GM11168 (cell line): ENCODE results near the gene ATP2B3.

Experiments
- in situ Hi-C: fragments of 300-500 bp; cut with MboI; formaldehyde crosslinking; loops from one replicate; pipeline ENCODE4 v1.12.0; 2022; ENCODE audit warnings: low sequenced_read_pairs; ENCODE audit not compliant: unreplicated experiment

The ATP2B3 gene

DNA sequence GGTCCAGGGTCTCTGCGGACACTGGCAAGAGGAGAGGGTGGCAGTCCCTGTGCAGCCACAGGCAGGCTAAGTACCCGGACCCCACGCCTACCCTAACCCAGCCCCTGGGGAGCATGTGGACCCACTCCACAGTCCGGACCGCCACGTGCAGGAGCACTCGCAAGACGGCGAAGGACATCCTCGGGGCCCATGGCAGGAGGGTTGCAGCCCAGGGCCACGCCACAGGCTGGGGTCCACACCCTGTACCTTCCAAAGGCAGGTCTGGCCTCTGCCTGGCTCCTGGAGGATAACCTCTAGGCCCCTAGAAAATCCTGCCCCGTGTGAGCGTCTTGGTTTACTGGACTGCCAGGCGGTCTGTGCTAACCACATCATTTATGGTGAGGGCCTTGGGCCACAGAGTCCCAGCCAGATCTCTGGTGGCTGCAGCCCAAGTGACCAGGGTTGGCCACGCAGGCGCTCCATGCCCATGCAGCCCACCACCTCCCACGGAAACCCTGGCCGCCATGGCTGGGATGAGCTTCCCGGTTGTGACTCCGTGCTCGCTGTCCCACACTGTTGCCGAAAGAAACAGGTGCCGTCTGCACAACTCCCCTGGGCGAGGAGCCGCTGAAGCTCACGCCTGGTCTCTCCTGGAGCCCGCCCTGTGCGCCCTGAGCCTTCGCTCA is 71.5 kb downstream of the ATP2B3 start:
- in situ Hi-C loops: no loop called here

DNA sequence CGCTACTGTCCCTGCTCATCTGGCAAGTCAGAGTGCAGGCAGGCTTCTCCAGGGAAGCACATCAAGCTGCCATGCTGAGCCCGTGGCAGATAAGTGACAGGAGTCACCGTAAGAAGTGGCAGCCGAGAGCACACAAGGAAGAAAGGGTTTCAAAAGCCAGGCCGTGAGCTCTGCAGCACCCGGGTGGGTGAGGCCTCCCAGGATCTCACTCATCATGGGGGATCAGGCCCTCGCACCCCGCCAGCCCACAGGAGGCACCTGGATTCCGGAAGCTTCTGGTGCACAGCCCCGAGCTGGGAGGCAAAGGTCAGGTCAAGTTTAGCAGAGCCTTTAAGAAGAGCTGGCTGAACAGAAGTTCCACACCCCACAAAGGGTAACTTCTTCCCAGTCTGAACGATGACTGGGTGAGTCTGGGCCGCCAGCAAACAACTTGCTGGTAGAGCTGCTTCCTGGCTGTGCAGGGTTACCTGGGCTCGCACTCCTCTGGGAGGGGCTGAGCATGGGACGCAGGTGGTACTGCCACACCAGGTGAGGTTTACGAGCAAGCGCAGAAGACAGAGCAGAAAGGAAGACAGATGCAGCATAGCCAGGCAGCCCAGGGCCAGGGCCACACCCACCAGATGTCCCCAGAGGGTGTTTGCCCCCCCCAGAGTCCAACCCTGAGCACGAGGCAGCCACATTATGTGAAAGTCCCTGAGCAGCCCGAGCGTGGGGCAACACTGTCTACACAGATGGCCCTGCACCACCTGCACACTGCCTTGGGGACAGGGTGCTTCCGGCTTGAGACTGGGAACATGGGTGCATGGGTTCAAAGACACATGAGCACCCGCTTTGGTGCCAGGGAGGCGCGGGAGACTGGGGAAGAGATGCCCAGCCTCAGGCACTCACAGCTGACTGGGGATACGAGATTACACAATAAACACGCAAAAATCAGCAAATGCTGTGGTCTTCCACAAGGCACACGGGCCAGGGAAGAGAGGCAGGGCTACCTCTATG is 73.8 kb downstream of the ATP2B3 start:
- in situ Hi-C loops: no loop called here

DNA sequence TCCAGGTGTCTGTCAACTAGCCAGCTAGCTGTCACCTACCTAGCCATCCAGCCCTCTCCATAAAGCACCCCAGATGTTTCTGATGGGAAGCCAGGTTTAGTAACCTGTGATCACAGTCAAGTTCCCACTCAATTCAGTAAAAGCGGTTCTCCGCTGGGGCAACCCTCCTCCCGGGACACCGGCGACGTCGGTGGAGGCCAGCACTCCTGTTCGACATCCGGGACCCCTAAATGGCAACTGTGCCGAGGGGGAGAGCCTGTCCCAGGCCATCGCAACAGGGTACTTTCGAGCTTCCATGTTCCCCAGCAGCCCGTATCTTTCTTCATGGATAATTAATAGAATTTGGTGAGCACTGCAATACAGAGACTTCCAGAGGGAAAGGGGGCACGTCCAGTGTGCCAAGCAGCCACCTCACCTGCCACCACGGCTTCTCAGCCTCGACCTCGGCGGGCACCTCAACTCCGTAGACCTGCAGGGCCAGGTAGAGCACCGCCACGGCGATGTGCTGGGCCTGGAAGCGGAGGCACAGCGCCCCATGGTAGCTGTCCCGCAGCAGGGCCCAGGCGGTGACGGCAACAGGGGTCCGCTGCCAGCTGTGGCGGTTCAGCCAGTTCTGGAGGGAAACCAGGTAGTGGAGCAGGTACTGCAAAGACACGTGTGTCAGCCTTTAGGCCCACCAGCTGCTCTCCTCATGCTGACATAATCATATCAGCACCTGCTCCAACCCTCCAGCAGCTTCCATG is 74.8 kb downstream of the ATP2B3 start:
- in situ Hi-C loops: no loop called here

DNA sequence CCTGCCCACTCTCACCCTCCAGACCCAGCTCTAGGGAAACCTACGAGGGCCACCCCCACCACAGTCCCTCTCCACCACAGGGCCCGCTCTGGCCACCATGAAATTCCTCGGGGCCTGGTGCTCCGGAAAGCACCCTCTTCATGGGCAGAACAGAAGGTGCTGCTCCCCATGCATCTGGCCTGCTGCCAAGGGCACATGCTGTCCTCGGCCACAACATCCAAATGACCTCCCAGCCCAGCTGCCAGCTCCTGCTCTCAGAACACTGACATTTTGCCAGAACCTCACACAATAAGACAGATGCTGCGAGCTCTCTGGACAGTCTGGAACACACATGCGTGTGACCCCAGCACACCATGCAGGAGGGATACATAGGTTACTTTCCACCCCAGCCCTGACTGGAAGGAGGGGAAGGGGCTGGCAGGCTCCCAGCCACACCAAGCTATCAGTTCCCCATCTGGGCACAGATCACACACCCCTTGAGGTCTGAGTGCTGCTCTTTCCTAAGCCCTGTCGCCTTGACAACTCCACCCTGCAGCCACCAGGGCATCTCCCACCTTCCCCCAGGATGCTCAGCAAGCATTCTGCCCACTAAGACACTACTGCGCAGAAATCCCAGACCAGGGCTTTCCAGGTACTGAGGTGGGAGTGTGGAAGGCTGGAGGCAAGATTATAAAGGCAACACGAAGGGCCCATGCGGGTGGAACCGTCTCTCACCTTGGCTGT is 75.7 kb downstream of the ATP2B3 start:
- in situ Hi-C loops: no loop called here

DNA sequence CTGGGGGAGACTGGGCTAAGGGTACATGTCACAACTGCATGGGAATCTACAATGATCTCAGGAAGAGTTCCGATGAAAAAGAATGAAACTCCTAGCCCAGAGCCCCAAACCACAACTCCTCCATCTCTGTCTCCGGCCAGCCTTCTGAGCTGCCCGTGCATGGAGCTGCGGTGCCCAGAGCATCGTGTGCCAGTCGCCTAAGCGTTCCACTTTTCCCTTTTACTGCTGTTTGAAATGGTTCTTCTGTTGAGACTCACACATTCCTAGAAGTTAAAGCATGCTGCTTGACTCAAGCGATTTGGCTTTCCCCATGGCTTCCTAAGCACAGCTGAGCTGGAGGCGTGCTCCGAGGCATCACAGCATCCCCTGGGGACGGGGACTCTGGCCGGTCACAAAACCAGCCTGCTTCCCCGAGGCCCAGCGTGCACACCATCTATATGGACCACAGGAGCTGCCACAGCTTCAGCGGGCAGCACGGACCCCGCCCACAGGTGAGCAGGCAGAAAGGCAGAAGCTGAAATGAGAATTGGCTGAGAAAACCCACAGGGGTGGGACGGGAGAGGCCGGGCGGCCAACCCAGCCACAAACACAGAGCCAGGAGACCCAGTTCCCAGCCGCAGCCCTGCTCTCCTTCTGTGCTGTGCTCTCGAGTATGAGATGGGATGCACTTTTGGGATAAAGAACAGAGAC is 76.5 kb downstream of the ATP2B3 start:
- in situ Hi-C loops: no loop called here

DNA sequence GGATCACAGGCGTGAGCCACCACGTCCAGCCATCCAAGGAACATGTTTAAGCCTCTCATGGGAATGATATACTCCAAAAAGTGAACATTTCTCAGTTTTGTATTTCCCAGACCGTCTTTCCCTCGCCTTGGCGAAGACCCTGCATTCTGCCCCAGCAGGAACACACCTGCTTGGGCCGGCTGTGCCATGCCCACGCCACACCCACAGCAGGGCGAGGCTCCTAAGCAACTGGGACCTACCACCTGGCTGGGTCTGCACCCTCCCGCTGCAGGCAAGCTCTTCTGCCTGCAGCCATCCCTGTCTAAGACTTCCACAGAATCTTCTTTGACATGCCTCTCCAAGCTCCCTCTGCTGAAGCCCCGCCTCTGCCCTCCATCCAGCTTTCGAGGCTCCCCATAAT is 77.9 kb downstream of the ATP2B3 start:
- in situ Hi-C loops: no loop called here

DNA sequence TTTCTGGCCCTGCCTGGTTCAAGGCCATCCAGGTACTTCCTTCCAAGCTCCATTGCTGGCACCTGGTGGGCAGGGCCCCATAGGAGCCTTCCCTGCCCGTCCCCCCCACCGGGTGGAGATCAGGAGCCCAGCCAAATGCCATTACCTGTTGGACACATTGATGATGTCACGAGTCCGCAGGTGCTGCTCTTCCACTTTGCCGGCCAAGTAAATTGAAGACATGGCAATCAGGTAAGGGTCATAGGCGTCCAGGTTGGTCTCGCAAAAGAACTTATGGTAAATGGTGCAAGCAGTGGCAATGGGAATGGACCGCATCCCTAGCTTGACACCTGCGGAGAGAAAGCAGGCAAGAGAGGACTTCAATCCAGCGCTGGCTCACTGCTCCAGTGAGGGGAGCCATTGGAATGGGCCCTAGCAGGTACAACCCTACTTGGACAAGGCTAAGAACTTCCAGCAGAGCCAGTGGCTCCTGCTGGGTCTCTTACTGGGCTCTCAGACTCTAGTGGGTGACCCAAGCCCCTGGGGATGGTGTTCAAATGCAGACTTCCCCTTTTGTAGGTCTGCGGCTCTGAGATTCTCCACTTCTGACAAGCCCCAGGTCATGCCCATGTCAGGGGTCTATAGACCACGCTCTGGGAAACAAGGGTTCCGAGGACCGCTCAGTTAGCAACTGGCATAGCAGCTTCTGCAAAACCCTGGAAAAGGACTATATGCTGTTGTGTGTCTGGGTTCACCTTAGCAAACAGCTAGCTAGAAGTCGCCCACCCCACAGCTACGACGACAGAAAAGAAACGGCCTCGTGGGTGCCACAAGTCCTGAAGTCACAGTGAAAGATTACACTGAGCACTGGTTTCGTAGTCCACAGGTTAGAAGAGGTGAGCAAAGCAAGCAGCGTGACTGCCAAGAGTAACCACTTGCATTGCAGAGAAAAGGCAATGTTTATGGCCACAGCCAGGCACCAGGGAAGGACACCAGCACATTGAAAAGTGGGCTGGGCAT is 78.7 kb downstream of the ATP2B3 start:
- in situ Hi-C loops: no loop called here

DNA sequence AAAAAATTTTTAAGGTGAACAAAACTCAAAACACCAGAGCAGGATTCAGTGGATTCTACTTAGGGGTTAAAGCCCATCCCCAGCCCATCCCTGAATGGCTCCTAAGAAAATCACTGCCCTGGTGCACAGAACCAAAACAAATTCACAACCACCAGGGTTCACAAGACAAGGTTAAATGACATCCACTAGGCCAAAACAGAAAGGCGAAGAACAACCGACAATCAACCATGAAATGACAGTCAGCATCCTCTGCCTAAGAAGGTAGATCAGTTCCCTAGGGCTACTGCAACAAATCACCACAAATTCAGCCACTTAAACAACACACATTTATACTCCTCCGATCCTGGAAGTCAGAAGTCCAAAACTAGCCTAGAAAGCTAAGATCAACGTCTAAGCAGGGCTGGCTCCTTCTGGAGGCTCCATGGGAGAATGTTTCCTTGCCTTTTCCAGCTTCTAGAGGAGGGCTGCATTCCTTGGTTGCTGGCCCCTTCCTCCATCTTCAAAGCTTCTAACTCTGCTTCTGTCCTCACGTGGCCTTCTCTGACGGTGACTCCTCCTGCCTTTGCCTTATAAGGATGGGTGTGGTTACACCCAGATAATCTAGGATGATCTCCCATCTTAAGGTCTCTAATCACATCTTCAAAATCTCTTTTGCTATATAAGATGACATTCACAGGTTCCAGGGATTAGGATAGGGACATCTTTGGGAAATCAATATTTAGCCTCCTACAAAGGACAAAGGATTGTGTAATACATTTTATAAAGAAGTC is 79.7 kb downstream of the ATP2B3 start:
- in situ Hi-C loops: no loop called here

DNA sequence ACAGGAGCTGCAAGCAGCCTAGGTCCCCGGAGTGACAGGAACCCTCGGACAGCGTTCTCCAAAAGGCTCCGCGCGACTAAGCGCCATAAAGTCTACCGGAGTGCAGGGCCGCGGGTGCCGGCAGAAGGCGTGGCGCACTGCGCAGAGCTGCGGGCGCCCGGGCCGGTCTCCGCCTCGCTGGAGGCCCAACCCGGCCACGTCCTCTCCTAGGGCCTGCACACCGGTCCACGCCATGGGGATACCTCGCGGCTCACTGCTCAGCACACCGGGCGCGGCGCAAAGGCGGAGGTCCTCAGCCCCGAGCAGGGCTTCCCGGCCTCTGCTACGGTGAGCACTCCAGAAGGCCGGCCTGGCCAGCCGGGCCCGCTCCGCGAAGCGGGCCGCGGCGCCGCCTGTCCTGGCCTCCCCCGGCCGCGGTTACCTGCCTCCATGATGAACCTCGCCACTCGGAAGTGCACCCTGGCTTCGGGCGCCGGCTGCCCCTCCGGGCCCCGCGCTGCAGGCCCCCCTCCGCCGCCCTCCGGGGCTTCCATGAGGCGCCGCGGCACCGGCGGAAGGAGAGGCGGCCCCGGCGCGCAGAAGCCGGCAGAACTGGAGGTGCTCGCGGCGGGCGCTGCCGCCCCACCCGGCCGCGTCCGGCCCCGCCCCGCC is 81.2 kb downstream of the ATP2B3 start, which contains the start of gene CCNQ:
Gene CCNQ (minus strand): TSS at position 599 of the 651 bp plus-strand sequence. CDS start 66 bp downstream, at position 533.
- in situ Hi-C loops: no loop called here

DNA sequence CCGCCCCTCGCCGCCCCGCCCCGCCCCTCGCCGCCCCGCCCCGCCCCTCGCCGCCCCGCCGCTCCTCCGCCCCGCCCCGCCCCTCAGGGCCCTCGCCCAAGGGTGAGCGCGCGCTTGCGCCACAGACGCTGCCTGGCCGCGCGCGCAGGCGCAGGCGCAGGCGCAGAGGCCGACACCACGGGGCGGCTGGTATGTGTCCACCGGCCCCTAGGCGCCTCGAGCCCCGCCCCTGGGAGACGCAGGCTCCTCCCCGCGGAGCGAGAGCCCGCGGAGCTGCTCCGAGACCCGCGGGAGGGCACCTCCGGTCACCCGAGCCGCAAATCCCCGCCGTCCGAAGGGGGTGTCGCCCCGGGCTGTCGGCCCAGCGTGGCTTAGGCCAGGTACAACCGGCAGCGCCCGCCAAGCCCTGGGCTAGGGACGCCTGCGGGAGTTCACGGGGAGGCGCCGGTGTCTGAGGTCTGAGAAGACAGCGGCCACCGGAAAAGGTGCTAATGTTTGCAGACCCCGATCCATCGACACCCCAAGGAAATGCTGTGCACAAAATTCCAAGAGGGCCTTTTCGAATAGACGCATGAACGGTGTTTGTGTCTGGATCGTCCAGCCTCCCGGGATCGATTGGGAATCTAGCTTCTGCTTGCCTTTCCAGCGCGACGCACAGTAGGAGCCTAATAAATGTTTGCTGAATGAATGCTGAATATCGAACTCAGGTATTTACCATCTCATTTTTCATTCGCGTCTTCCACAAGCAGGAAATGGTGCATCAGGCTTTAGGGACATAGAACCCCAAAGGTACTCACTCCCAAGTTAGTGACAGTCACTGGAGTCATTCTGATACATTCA is 82.0 kb downstream of the ATP2B3 start:
- in situ Hi-C loops: loop anchor here (10.0 kb wide), 1 partner anchor 65 kb away; no protein-coding TSS in a partner anchor

DNA sequence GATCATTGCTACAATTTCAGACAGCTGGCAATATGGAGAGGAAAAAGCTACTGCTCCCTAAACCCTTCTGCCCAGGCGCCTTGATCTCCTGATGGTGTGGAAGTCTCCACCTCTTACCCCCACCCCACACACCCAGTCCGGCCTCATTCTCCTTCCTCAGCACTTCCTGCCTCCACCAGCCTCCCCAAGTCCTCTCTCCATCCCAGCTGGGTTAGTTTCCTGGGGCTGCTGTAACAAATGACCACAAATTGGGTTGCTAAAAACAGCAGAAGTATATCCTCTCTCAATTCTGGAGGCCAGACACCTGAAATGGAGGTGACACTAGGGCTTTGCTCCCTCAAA is 82.6 kb downstream of the ATP2B3 start:
- in situ Hi-C loops: loop anchor here (10.0 kb wide), 1 partner anchor 65 kb away; no protein-coding TSS in a partner anchor

DNA sequence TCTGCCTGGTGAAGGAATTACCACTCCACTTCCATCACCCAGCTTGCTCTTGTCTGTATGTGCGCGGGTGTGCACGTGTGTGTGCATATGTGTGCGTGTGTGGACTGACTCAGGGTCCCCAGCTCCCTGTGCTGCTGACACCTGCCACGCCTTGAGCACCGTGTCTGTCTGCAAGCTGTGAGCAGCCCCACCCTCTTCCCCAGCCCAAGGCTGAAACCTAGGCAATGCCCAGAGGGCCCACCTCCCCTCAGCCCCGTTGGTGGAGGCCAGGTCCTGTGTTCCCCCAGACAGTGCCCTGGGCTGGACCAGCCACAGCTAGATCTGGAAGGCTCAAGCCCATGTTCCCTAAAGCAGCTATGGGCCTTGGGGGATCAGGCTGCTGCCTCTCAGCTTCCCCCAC is 83.5 kb downstream of the ATP2B3 start:
- in situ Hi-C loops: loop anchor here (10.0 kb wide), 1 partner anchor 64 kb away; no protein-coding TSS in a partner anchor

DNA sequence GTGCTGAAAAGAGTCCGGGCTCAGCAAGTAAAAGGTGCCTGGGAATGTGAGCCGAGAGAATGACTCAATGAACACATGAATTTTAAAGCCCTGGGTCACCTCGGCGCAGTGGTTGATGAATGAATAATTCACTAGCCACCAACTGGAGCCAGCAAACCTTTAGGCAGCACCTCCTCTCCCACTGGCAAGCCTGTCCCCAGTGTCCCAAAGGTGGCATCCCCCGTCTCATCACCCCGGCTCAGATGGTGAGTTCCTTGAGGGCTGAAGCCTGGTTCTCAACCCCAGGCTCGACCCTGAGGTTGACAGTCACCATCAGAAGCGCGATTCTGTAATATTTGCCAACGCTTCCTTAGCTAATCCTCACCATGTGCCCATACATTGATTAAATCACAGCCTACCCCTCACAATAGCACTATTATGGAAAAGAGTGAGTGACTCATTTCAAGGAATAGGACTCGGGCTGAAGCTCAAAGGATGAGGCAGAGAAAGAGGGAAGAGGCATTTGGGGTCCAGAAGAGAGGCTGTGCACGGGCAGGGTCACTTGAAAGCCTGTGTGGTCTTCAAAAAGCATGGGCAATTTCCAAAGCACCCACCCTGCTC is 84.2 kb downstream of the ATP2B3 start:
- in situ Hi-C loops: loop anchor here (10.0 kb wide), 1 partner anchor 63 kb away; no protein-coding TSS in a partner anchor

DNA sequence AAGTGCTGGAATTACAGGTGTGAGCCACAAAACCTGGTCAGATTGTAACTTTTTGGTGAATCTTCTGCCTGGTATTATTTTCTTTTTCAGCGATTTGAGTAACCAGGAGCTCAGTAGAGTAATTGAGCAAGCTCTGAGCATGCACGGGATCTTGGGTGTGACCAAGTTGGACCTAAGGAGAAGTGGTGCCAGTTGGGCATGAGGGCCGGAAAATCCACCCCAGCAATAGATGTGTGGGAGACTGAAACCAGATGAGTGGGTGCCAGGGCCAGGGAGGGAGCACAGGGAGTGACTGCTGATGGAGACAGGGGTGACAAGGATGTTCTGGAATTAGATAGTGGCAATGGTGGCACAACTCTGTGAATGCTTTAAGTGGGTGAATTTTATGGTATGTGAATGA is 85.2 kb downstream of the ATP2B3 start:
- in situ Hi-C loops: loop anchor here (10.0 kb wide), 1 partner anchor 62 kb away; no protein-coding TSS in a partner anchor

DNA sequence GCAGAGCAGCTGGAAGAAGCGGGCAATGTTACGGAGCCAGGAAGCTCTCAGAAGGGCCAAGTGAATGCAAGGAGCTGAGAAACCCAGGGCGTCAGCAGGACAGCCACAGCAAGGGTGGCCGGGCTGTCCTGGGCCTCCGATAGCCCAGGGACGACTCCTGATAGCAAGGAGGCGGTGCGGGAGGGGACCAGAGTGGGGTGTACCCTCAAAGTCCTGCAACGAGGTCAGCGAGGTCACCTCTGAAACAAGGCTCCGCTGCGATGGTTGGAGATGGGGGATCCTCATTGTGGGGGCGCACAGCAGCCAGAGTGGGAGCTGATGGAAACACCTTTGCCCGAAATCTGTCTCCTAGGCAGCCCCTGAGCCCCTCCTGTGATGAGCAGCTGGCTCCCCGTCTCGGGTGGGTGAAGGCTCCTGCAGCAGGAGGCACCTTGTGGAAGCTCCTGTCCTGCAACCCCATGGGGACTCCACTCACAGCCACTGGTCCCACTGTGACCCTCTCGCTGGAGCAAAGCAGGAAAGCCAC is 85.8 kb downstream of the ATP2B3 start:
- in situ Hi-C loops: loop anchor here (10.0 kb wide), 1 partner anchor 62 kb away; no protein-coding TSS in a partner anchor
